Heart left ventricle (tissue), 13 donors: ENCODE results near the gene RGS6.

Source experiments
- POLR2A ChIP-seq, 2 donors: fragments of 450-650 bp; IDR thresholded peaks; one replicate each; pipeline ENCODE4 v1.6.1; 2017; ENCODE audit warnings: antibody characterized with exemption in 2 of 2, mild to moderate bottlenecking in 2 of 2, moderate library complexity in 2 of 2
- TF ChIP-seq, protein P1 (sequence below), 12 donors: fragments of 200-600 bp; sonication (generic) in 4 of 12; IDR thresholded peaks; one replicate each; pipeline versions ENCODE4 v1.5.0 to v1.8.0; 2018 to 2022; ENCODE audit warnings: antibody characterized with exemption in 12 of 12, mild to moderate bottlenecking in 5 of 12
- donor health status: ischemic (EF 13 %, LVEDD 7.1; RV severe dilation, severe dysfunction).
- donor health status: DM: no; HTN: yes; CAD: no.
- donor health status: DM: no; HTN: no; CAD: no.
- donor health status: ischemic (EF 25% LVEDD 6.9; RV normal size, moderate dysfunction).
- donor health status: ischemic (EF 25% LVEDD 5.7; RV mildly dilated, moderate dysfunction).
- donor health status: ischemic (EF 35%, LVEDD 5.7; RV mildly dilated, moderate dysfunction).
- donor health status: nonischemic (EF 11% LVEDD 7.7; RV severe dilation, severe dysfunction).
- donor health status: DM: yes; HTN: yes; CAD: no.
- donor health status: PGD.
- donor health status: ischemic (EF 29% LVEDD 5.4; RV normal size, mild dysfunction).
- donor health status: nonischemic (EF 23%, LVEDD 6.1; RV moderate dilation, normal function).

DNA sequence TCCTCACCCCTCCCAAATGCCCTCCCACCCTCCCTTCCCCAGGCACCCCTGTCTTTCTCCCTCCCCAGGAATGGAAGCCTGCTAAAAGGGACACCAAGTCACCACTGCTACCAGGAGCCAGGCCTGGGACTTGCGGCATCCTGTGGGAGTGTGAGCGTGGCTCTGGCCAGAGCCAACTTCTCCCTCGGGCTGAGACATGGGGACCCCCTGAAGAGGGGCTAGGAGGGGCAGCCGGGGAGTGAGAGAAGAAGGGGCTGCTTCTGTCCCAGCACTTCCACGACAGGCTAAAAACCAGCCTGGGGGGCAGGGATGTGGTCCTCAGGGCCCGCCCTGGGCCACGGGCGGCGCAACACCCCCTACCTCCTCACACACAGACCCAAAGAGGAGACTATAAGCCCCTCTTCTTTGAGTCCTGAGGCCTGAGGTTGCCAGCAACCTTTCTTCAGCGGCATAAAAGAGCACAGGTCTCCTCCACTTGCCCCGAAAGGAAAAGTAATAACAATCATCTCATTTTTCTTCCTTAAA, 682.7 kb downstream of the RGS6 start:
- TF ChIP-seq, protein P1, sequence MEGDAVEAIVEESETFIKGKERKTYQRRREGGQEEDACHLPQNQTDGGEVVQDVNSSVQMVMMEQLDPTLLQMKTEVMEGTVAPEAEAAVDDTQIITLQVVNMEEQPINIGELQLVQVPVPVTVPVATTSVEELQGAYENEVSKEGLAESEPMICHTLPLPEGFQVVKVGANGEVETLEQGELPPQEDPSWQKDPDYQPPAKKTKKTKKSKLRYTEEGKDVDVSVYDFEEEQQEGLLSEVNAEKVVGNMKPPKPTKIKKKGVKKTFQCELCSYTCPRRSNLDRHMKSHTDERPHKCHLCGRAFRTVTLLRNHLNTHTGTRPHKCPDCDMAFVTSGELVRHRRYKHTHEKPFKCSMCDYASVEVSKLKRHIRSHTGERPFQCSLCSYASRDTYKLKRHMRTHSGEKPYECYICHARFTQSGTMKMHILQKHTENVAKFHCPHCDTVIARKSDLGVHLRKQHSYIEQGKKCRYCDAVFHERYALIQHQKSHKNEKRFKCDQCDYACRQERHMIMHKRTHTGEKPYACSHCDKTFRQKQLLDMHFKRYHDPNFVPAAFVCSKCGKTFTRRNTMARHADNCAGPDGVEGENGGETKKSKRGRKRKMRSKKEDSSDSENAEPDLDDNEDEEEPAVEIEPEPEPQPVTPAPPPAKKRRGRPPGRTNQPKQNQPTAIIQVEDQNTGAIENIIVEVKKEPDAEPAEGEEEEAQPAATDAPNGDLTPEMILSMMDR (IDR thresholded peaks at IDR 0.05) = no peak
- no peak for TF ChIP-seq POLR2A (IDR thresholded peaks at IDR 0.05)
